VCaP (cell line): ENCODE measurements around the gene PLK2.

Source experiments
- H3K27ac ChIP-seq: fragments of 450-650 bp; 2 replicates; pipeline ENCODE4 v1.5.1; 2017
- TF ChIP-seq, protein P1 (sequence below): fragments of 450-650 bp; conservative IDR thresholded peaks from 2 replicates; pipeline ENCODE4 v1.5.1; 2017; ENCODE audit warnings: mild to moderate bottlenecking, moderate library complexity

PLK2 gene

DNA sequence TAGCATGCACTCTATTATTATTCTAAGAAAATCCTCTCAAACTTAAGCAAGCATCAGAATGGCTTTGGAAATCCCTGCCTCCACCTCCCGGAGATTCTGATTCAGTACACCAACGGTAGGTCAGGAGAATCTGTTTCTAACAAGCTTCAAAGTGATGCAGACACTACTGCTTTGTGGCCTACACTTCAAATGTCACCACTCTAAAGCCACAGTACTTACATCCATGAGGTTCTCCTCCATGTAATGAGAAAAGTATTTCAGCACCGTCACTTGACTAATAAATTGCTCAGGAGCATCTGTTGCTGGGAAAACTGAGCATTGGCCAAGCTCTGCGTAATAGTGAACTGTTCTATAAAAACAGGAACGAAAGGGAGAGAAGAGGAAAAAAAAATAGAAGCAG lies 4.8 kb downstream of the PLK2 start:
- H3K27ac ChIP-seq, result no peak overlapping the region
- TF ChIP-seq, protein P1, sequence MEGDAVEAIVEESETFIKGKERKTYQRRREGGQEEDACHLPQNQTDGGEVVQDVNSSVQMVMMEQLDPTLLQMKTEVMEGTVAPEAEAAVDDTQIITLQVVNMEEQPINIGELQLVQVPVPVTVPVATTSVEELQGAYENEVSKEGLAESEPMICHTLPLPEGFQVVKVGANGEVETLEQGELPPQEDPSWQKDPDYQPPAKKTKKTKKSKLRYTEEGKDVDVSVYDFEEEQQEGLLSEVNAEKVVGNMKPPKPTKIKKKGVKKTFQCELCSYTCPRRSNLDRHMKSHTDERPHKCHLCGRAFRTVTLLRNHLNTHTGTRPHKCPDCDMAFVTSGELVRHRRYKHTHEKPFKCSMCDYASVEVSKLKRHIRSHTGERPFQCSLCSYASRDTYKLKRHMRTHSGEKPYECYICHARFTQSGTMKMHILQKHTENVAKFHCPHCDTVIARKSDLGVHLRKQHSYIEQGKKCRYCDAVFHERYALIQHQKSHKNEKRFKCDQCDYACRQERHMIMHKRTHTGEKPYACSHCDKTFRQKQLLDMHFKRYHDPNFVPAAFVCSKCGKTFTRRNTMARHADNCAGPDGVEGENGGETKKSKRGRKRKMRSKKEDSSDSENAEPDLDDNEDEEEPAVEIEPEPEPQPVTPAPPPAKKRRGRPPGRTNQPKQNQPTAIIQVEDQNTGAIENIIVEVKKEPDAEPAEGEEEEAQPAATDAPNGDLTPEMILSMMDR, result no peak

DNA sequence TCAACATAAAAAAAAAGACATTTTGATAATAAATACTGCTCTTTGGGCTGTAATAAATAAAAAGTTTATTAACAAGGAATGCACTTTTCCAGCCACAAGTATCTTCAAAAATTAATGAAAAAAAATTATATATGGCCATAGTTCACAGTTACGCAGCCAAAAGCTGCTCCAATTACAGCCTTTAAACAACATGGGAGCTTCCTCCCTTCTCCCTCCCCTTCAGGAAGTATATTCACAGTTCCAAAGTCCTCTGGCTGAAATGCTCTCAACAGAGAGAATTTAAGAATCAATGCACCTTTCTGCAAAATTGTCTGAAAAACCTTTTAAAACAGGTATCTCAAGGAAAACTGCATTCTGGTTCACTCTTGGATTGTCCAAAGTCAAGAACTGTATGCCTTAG lies 5.9 kb downstream of the PLK2 start:
- no peak overlapping the region for H3K27ac ChIP-seq
- TF ChIP-seq, protein P1, result no peak

DNA sequence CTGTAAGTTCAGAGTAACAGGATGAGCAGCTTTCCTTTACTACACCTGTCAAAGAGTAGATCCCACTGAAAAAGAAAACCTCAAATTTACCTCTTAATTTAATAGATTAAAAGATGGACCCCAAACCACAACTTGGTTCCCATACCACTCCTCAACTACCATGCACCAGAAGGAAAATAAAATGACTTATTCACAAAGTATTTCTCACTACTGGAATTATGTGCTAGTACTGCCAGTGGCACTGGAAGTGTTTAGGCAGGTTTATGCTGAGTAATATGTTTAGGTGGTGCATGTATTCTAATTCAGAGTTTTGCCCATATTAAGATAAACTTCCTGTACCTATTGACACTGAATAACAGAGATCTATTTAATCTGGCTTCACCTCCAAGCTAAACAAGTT lies 6.6 kb downstream of the PLK2 start:
- H3K27ac ChIP-seq, result no peak overlapping the region

DNA sequence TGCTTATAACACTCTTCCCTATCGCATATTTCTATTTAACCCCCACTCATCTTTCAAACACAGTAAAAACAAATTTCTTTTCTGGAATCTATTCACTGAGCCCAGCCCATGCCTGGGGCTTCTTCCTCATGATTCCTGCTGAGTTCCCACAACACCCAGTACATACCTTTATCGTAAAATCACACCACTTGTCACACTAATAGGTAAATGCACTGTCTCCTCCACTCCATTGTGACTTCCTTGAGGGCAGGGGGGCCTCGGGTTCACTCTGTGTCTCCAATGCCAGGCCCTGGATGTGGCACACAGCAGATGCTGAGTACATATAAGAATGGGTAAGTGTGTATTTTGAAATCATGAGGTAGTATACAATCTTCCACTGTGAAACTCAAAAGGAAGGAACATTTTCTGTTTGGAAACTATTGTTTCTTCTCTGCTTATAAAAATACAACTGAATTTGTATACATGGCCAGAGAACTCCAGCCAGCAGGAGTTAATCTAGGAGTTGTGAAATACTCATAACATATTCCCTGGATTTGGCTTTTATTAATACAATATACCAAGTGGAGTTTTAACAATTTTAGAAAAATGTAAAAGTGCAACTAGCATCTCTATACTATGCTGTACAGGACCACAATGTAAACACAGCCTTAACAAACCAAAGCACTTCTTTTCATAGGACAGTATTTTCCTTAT lies 7.2 kb downstream of the PLK2 start:
- TF ChIP-seq, protein P1, result no peak
- no peak overlapping the region for H3K27ac ChIP-seq

More for the DNA sequence above, 6.6 kb downstream of the PLK2 start:
- TF ChIP-seq, protein P1, result no peak

DNA sequence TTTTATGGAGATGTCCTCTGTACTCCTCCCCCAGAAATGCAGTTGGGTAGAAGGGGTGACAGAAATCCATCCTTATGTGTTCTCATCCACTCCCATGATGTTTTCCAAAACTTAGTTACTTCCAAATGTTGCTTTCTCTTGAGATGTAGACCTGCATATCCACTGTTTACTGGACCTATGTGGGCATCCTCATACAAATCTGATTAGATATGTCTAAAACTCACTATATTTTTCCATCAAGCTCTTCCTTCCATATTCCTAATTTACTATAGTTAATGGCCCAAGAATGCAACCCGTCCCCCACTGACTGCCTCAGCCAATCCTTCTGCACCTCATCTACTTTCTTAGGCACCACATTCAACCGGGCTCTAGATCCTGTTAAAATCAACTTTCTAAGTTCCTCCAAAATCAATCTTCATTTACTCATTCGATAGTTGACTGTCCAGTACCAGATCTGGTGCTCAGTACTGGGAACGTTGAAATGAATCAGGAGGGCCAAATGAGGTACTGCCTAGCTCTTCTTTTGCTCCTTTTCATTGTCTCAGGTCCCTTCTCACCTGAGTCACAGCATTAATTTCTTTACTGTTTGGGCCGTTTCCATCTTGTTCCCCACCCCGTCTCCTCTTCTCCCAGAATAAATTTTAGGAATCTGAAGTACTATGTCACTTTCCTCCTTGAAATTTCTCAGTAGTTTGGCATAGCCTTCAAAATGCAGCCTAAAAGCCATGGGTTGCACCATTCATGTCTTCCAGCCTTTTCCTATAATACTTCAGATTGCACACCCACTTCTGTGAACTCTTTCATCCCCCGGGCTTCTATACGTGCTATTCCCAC lies 7.9 kb downstream of the PLK2 start:
- TF ChIP-seq, protein P1, result no peak
- H3K27ac ChIP-seq, result no peak overlapping the region

DNA sequence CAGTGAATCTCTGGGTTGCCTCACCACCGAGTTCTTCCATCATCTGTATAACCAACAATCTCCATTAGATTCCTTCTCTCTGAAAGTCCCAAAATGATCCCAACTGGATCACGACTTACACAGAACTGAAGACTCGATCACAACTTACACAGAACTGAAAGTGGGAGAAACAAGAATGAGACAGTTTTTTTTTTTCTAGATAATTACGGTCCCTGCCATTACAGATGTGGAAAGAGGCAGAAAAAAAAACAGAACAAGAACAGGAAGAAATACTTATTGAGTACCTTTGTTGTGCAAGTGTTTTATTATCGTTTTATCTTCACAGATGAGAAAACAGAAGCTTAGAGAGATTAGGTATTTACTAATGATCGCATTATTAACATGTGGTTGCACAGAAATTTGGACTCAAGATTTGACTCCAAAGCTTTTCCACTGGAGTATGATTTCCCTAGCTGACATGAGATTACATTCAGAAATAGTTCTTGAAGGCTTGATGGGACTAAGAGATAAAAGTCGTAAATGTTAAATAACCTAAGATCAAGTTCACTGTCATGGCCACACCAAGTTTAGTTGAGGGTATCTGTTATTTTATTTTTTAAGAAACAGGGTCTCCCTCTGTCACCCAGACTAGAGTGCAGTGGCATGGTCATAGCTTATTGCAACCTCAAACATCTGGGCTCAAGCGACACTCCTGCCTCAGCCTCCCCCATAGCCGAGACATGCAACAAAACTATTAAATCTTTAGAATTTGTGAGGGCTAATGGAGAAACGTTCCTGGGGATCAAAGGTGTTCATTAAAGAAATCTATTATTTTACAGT lies 8.9 kb downstream of the PLK2 start:
- no peak overlapping the region for H3K27ac ChIP-seq

More for the DNA sequence above, 8.9 kb downstream of the PLK2 start:
- TF ChIP-seq, protein P1, result no peak
